ENCODE measurements around the gene ASTN2. TPM values are rescaled to one million over a fixed set of nuclear protein-coding genes. Genes with fewer than 3 reads are reported as not detected.

The ASTN2 gene, protein sequence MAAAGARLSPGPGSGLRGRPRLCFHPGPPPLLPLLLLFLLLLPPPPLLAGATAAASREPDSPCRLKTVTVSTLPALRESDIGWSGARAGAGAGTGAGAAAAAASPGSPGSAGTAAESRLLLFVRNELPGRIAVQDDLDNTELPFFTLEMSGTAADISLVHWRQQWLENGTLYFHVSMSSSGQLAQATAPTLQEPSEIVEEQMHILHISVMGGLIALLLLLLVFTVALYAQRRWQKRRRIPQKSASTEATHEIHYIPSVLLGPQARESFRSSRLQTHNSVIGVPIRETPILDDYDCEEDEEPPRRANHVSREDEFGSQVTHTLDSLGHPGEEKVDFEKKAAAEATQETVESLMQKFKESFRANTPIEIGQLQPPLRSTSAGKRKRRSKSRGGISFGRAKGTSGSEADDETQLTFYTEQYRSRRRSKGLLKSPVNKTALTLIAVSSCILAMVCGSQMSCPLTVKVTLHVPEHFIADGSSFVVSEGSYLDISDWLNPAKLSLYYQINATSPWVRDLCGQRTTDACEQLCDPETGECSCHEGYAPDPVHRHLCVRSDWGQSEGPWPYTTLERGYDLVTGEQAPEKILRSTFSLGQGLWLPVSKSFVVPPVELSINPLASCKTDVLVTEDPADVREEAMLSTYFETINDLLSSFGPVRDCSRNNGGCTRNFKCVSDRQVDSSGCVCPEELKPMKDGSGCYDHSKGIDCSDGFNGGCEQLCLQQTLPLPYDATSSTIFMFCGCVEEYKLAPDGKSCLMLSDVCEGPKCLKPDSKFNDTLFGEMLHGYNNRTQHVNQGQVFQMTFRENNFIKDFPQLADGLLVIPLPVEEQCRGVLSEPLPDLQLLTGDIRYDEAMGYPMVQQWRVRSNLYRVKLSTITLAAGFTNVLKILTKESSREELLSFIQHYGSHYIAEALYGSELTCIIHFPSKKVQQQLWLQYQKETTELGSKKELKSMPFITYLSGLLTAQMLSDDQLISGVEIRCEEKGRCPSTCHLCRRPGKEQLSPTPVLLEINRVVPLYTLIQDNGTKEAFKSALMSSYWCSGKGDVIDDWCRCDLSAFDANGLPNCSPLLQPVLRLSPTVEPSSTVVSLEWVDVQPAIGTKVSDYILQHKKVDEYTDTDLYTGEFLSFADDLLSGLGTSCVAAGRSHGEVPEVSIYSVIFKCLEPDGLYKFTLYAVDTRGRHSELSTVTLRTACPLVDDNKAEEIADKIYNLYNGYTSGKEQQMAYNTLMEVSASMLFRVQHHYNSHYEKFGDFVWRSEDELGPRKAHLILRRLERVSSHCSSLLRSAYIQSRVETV (N-terminal part only)
- 4.2 and 4.8 TPM in 2 replicates for total RNA-seq

GRCh38 chr9:117414906-117415331 is at the start of gene ASTN2:
ASTN2 (minus strand) TSS chr9:117415057; CDS start chr9:117414938, 119 bp downstream.

GRCh38 chr9:116687074-116687753 is 727.6 kb downstream of the ASTN2 start, which contains the start of gene TRIM32:
TRIM32 (plus strand) TSS chr9:116687305; CDS start chr9:116697743, 10,438 bp downstream.

